Subcutaneous adipose tissue (tissue), 4 donors: ENCODE measurements around the gene PTPN13. TPM values are rescaled to one million over a fixed set of nuclear protein-coding genes. Genes with fewer than 3 reads are reported as not detected.

Experiments
- total RNA-seq, 4 donors: library from RNA; depleted of rRNA; stranded (reverse); fragments of >200 nt; gene quantifications; one replicate each; pipeline ENCODE4 v1.1.0, GENCODE V29; 2016
- TF ChIP-seq, protein P1 (sequence below): fragments of 450-650 bp; IDR thresholded peaks from one replicate; pipeline ENCODE4 v1.5.1; 2016; ENCODE audit warnings: low read depth, mild to moderate bottlenecking, control low read depth, antibody characterized with exemption, moderate library complexity

The PTPN13 gene
- total RNA-seq, 4 donors from 2014 or later = 28.6 to 37.5 (median 33.0) TPM

DNA sequence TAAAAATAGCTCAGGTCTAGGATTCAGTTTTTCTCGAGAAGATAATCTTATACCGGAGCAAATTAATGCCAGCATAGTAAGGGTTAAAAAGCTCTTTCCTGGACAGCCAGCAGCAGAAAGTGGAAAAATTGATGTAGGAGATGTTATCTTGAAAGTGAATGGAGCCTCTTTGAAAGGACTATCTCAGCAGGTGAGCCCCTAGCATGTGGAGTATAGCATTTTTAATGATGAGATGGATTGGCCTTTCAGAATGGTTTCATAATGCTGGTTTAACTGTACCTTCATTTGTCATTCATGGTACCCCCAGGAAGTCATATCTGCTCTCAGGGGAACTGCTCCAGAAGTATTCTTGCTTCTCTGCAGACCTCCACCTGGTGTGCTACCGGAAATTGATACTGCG lies 175.7 kb downstream of the PTPN13 start:
- TF ChIP-seq, protein P1, sequence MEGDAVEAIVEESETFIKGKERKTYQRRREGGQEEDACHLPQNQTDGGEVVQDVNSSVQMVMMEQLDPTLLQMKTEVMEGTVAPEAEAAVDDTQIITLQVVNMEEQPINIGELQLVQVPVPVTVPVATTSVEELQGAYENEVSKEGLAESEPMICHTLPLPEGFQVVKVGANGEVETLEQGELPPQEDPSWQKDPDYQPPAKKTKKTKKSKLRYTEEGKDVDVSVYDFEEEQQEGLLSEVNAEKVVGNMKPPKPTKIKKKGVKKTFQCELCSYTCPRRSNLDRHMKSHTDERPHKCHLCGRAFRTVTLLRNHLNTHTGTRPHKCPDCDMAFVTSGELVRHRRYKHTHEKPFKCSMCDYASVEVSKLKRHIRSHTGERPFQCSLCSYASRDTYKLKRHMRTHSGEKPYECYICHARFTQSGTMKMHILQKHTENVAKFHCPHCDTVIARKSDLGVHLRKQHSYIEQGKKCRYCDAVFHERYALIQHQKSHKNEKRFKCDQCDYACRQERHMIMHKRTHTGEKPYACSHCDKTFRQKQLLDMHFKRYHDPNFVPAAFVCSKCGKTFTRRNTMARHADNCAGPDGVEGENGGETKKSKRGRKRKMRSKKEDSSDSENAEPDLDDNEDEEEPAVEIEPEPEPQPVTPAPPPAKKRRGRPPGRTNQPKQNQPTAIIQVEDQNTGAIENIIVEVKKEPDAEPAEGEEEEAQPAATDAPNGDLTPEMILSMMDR = no peak

DNA sequence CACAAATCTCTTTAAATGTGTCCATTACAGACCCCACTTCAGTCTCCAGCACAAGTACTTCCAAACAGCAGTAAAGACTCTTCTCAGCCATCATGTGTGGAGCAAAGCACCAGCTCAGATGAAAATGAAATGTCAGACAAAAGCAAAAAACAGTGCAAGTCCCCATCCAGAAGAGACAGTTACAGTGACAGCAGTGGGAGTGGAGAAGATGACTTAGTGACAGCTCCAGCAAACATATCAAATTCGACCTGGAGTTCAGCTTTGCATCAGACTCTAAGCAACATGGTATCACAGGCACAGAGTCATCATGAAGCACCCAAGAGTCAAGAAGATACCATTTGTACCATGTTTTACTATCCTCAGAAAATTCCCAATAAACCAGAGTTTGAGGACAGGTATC lies 177.0 kb downstream of the PTPN13 start:
- TF ChIP-seq, protein P1 = no peak

DNA sequence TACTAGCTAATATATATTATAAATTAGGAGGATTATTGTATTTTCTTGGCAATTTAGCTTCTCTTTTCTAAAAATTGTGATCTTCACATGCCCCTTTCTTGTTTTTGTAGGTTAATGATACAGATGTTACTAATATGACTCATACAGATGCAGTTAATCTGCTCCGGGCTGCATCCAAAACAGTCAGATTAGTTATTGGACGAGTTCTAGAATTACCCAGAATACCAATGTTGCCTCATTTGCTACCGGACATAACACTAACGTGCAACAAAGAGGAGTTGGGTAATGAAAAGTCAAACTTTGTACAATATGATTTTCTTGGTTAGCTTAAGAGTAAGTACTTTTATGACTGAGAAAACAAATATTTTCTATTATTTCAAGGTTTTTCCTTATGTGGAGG lies 180.9 kb downstream of the PTPN13 start:
- TF ChIP-seq, protein P1 = no peak

DNA sequence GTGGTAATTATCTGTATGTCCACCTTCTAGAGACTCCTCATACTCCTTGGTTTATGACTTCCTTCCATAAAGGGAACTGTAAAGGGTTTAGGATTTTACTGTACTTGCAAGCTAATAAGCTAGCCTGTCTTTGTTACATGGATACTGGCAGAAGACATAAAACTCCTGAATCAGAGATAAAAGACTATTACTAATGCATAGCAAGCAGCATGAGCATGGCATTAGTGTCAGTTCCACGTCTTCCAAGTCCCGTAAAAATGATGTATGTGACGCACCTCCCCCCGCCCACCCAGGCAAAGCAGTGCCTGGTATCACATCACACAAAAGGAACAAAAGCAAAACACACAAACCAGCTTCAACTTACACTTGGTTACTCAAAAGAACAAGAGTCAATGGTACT lies 184.1 kb downstream of the PTPN13 start:
- TF ChIP-seq, protein P1 = no peak

DNA sequence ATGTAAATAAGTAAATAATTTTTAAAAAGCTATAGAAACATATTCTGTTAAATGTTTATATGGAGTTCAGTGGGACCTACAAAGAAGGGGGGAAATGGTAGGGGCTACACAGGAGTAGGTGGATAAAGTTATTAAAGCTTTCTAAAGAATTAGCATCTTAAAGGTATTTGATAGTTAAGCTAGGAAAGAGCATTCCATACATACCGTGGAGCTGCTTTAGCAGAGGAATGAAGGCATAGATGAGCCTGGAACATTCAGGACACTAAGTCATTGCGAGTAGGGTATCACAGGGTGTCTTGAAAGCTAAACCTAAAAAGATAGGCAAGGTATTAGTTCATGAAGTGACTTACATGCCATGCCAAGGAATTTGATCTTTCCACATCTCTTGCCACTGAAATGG lies 194.7 kb downstream of the PTPN13 start:
- TF ChIP-seq, protein P1 = no peak

DNA sequence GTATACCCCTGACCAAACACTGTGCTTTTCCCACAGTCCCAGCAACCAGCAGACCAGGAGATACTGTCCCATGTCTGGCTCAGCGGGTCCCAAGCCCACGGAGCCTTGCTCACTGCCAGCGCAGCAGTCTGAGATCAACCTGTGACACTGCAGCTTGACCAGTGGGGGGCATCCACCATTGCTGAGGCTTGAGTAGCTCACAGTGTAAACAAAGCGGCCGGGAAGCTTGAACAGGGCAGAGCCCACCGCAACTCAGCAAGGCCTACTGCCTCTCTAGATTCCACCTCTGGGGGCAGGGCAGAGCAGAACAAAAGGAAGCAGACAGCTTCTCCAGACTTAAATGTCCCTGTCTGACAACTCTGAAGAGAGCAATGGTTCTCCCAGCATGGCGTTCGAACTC lies 197.0 kb downstream of the PTPN13 start:
- TF ChIP-seq, protein P1 = no peak

DNA sequence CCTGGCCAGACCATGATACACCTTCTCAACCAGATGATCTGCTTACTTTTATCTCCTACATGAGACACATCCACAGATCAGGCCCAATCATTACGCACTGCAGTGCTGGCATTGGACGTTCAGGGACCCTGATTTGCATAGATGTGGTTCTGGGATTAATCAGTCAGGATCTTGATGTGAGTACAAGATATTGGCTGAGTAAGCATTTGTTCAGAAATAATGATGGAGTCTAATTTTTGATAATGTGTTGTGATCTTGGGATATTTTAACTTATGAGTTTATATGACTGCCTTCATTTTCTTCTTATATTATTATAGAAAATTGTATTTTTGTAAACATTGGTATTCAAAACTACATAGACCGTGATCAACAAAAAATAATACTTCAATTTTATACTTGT lies 215.7 kb downstream of the PTPN13 start:
- TF ChIP-seq, protein P1 = no peak
